EH (cell line): Measurements from ENCODE around the gene GIGYF2.
A peak's percentile ranks its signal among the peaks of the same experiment; 100 is the strongest.
"Not testable (repeated sequence)": the region's sequence is repeated elsewhere in the genome, so short reads cannot be mapped to it uniquely, and the experiment has no call there.

Source experiments
- DNase-seq: peaks from one replicate; pipeline ENCODE4 v3.0.0-alpha.2; 2015; ENCODE audit warnings: low read depth

GIGYF2 gene

GRCh38 chr2:232810444-232810843 is 113.3 kb downstream of the GIGYF2 start:
- DNase-seq: no peak

DNA sequence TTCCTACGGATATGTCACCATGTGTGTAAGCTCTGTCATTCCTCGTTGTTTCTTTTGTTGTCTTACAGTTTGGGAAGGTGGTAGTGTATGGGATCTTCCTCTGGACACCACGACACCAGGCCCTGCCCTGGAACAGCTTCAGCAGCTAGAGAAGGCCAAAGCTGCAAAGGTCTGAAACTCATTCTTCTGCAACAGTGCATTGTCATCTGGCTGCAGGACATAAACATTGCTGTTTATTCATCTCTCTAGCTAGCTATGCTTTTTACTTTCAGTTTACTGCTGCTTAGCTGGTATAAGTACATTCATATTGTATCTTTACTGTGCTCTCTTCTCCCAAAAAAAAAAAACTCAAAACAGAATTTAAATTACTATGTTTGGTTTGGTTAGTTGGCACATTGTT is 118.4 kb downstream of the GIGYF2 start:
- DNase-seq: no peak

GRCh38 chr2:232816657-232817056 is 119.5 kb downstream of the GIGYF2 start:
- DNase-seq: no peak

- no peak for DNase-seq
Observed at GRCh38 chr2:232817756-232818155, 120.6 kb downstream of the GIGYF2 start.

DNA sequence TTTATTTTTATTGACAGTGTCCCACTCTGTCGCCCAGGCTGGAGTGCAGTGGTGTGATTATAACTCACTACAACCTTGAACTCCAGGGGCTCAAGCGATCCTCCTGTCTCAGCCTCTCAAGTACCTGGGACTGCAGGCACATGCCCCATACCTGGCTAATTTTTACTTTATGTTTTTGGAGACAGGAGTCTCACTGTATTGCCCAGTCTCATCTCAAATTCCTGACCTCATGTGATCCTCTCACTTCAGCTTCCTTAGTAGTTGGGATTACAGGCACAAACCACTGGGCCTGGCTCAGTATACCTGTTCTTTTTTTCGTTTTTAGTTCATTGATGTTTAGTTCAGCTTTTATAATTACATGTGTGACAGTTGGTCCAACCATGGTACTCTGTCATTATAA is 132.9 kb downstream of the GIGYF2 start:
- DNase-seq: no peak

DNA sequence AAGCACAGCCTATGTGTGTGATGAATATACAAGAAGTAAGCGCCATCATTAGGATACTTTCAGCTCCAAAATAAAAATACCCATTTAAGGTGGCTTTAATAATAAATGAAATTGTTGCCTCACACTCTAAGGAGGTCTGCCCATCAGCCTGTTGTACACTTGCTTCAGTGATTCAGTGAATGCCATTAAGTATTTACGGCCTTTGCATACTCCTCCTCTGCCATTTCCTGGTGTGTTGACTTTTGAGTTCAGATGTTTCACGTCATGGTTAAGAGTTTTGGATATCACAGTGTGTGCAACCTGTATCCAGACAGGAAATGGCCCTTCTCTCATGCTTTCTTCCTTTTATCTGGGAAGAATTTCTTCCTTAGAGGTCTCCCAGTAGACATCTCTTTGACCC is 134.4 kb downstream of the GIGYF2 start:
- peak; percentile 11 for DNase-seq

GRCh38 chr2:232833830-232834229 is 136.7 kb downstream of the GIGYF2 start:
- DNase-seq: no peak

DNA sequence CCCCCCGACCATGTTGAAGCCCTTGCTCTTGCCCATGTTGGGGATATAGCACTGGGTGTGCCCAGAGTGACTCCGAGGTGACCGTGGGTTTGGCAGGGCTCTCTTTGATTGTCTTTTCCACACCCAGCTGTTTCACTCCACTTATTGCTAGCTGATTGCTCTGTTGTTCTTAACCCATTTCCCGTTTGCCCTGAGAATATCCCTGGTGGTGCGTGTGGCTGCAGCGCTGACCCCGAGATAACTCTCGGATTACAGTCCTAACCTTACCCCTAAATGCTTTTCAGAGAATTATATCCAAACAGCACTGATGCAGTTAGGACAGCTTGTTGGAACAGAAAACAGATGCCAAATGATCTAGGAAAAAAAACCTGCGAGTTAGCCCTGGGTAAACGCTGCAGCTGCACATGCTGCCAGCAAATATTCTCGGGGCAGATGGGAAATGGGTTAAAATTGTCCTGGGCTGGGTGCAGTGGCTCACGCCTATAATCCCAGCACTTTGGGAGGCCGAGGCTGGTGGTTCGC is 138.6 kb downstream of the GIGYF2 start:
- no peak for DNase-seq

DNA sequence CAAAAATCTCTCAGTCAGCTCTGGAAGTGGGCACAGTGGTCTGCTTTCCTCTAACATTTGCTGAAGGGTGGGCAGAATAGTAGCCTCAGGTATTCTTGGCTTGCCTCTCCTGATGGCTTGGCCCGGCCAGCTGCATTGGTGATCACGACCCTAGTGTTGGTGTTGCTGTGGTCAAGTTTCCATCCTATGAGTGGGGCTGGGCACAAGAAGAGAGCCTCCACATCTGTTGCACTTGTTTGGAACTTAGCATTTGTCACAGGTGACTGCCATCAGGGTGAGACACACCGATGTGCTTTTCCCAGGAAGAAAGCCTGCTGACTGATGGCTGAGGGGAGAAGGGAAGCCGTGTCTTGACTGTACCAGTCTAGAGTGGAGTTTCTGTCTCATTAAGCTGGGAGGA is 139.8 kb downstream of the GIGYF2 start:
- DNase-seq: no peak

- DNase-seq: peak; percentile 30
Observed at GRCh38 chr2:232838406-232838874, 141.3 kb downstream of the GIGYF2 start.

- DNase-seq: no peak
Observed at GRCh38 chr2:232839411-232840079, 142.4 kb downstream of the GIGYF2 start.

- DNase-seq: no peak
Observed at GRCh38 chr2:232842689-232843088, 145.6 kb downstream of the GIGYF2 start.

DNA sequence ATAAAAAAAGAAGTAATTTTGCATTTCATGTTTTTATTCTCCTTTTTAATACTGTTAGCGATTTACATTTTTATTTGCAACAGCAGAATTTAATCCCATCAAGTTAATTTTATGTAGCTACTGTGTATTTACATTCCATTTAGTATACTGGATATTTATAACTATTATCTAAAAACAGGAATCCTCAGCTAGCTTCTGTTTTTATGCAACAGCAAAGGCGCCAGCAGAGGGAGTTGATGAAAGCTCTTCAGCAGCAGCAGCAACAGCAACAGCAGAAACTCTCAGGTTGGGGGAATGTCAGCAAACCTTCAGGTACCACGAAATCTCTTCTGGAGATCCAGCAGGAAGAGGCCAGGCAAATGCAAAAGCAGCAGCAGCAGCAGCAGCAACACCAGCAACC is 146.7 kb downstream of the GIGYF2 start:
- no peak for DNase-seq

- DNase-seq: no peak
Observed at GRCh38 chr2:232846055-232846454, 148.9 kb downstream of the GIGYF2 start.

DNA sequence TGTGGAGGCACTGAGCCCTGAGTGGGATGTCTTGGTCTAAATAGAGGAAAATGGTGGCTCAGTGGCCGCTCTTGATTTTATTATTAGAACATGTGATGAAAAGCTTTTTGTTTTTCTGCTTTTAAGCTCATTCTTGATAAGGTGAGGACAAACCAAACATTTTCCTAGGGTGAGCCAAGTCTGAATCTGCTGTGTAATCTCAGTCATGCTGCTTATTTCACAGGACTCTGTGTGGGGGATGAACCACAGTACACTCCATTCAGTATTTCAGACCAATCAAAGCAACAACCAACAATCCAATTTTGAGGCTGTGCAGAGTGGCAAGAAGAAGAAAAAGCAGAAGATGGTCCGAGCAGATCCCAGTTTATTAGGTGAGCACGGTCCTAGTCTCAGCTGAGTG is 152.9 kb downstream of the GIGYF2 start:
- no peak for DNase-seq

GRCh38 chr2:232852081-232852480 is 154.9 kb downstream of the GIGYF2 start:
- not testable (repeated sequence) for DNase-seq

GRCh38 chr2:232852676-232853075 is 155.5 kb downstream of the GIGYF2 start:
- DNase-seq: no peak

GRCh38 chr2:232854082-232854481 is 157.0 kb downstream of the GIGYF2 start:
- DNase-seq: peak; percentile 90

GRCh38 chr2:232857158-232857563 is 160.0 kb downstream of the GIGYF2 start:
- DNase-seq: no peak

- DNase-seq: no peak
Observed at GRCh38 chr2:232859385-232859916, 162.3 kb downstream of the GIGYF2 start.

- DNase-seq: no peak
Observed at GRCh38 chr2:232860593-232861241, 163.6 kb downstream of the GIGYF2 start.

DNA sequence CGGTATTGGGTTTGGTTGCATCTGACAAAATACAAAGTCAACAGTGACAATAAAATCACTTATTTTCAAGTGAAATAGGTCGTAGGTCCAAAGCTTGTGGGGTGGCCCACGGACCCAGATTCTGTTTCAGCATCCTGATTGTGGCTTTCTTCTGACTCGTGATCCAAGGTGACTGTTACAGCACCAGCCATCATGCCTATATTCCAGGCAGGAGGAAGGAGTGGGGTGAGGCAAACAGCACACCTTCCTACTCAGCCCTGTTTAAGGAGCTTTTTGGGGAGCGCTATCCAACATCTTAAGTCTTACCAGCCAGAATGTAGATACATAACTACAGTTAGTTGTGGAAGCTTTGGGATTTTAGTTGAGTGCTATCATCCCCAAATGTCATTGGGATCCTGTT is 164.2 kb downstream of the GIGYF2 start:
- no peak for DNase-seq

DNA sequence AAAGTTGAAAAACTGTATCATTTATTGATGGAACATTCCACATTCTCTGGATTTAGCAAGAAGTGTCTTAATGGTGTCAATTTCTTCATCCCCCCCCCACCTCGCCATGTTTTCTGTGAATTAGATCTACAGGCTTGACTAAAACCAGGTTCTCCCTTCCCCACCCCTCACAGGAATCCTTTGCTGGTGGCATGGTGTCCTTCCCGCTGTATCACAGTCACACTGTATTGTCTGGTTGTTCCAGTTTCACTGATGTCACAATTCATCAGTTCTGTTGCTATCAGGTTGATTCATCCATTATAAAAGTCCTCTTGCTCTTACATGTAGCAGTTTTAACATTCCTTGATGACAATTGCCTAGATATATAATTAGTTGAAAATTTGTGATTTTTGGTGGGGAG is 166.9 kb downstream of the GIGYF2 start:
- no peak for DNase-seq
